Smooth muscle cell of the coronary artery (primary cell): ENCODE data around the gene DNAJC6. TPM values are rescaled to one million over a fixed set of nuclear protein-coding genes. Genes with fewer than 3 reads are reported as not detected.

Source experiments
- total RNA-seq: library from RNA; depleted of rRNA; stranded (reverse); fragments of >200 nt; gene quantifications from 2 replicates; pipeline ENCODE4 v1.2.3, GENCODE V29; 2014; ENCODE audit warnings: low replicate concordance

Gene DNAJC6
- 1.8 and 3.1 TPM in 2 replicates for total RNA-seq

GRCh38 chr1:65309304-65310077, at the start of gene DNAJC6:
Gene DNAJC6, plus strand, starts transcription at chr1:65309543. Its CDS starts 203 bp downstream, at chr1:65309746.

GRCh38 chr1:65420590-65421350, 111.4 kb downstream of the DNAJC6 start, which contains the start of the genes LEPR and LEPROT:
Gene LEPR, plus strand, starts transcription at chr1:65420668. Its CDS starts 144,898 bp downstream, at chr1:65565566.
Gene LEPROT, plus strand, starts transcription at chr1:65420668. Its CDS starts 57 bp downstream, at chr1:65420725.

Other genes starting within 250 kb of the DNAJC6 start
- gene AK4, start 161.3 kb upstream of the DNAJC6 start, total RNA-seq, result 31.3 and 32.6 TPM in 2 replicates
- 13.2 and 21.6 TPM in 2 replicates for gene LEPR, start 111.1 kb downstream of the DNAJC6 start, total RNA-seq
- 34.6 and 39.2 TPM in 2 replicates for gene LEPROT, start 111.1 kb downstream of the DNAJC6 start, total RNA-seq